Limb (tissue), 2 donors: ENCODE results near the gene PLA2G3.
"Not testable (repeated sequence)": the region's sequence is repeated elsewhere in the genome, so short reads cannot be mapped to it uniquely, and the experiment has no call there.

ENCODE experiments used
- DNase-seq, 2 donors: peaks; one replicate each; pipeline ENCODE4 v3.0.0-alpha.2; 2016; ENCODE audit errors: extremely low spot score in 2 of 2

The PLA2G3 gene, protein sequence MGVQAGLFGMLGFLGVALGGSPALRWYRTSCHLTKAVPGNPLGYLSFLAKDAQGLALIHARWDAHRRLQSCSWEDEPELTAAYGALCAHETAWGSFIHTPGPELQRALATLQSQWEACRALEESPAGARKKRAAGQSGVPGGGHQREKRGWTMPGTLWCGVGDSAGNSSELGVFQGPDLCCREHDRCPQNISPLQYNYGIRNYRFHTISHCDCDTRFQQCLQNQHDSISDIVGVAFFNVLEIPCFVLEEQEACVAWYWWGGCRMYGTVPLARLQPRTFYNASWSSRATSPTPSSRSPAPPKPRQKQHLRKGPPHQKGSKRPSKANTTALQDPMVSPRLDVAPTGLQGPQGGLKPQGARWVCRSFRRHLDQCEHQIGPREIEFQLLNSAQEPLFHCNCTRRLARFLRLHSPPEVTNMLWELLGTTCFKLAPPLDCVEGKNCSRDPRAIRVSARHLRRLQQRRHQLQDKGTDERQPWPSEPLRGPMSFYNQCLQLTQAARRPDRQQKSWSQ

DNA sequence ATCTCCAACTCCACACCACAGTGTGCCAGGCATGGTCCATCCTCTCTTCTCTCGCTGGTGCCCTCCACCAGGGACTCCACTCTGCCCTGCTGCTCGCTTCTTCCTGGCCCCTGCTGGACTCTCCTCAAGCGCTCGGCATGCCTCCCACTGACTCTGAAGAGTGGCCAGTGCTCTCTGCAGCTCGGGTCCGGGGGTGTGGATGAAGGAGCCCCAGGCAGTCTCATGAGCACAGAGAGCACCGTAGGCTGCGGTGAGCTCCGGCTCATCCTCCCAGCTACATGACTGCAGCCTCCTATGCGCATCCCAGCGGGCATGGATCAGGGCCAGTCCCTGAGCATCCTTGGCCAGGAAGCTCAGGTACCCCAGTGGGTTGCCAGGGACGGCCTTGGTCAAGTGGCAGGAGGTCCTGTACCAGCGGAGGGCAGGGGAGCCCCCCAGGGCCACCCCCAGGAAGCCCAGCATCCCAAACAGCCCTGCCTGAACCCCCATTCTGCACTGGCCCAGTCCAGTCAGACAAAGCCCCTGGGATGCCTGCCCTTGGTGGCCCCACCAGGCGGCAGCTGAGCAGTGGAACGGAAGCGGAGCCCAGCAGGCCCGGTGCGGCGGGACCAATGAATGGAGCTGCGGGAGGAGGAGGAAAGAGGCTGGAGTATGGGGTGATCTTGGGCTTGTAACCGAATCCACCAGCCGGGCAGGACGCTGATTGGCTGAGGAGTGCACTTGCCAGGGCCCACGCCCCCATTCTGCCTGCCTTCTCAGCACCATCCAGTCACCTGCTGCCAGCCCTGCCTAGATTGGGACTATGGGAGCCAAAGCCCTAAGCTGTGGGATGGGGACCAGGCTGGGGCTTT is at the start of gene PLA2G3:
TSS of gene PLA2G3 (minus strand) at position 643 of the 851 bp plus-strand sequence. CDS start at position 489, 154 bp downstream.
- peak; percentile 13 to 48 for DNase-seq

DNA sequence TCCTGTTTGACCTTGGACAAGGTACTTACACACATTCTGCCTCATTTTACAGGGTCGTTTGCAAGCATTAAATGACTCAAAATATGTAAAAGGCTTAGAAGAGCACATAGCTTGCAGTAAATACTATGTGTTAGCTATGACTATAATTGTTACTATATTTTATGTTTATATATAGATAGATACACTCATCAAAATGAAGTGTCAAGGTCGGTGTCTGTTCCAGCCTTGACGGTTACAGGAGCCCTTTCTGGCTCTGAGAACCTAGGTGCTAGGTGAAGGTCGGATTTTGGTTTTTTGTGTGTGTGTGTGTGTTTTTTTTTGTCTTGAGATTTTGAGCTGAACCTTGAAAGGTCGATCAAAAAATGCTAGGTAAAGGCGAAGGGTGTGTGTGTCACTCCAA is 47.3 kb upstream of the PLA2G3 start:
- DNase-seq: no peak

DNA sequence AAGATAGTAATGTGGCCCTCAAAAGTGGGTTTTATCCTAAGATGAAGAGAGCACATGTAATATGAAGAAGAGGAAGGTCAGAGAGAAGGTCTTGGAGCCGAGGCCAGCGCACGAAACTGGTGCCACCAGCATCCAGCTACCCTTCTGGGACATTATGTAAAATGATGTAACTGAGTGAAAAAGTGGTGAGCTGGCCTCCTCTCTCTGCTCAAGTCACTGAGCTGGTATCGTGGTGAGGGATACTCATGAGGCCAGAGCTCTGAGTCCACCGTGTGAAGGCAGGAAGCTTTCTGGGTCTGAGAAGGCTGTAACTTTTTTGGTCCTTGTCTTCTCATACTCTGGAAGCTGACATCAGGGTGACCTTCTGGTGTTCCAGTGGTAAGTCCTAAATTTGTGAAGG is 44.7 kb upstream of the PLA2G3 start:
- no peak for DNase-seq

DNA sequence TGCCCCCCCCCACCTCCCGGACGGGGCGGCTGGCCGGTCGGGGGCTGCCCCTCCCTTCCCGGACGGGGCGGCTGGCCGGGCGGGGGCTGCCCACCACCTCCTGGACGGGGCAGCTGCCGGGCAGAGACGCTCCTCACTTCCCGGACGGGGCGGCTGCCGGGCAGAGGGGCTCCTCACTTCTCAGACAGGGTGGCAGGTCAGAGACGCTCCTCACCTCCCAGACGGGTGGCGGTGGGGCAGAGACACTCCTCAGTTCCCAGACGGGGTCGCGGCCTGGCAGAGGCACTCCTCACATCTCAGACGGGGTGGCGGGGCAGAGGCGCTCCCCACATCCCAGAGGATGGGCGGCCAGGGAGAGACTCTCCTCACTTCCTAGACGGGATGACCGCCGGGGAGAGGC is 43.7 kb upstream of the PLA2G3 start:
- DNase-seq: no peak

DNA sequence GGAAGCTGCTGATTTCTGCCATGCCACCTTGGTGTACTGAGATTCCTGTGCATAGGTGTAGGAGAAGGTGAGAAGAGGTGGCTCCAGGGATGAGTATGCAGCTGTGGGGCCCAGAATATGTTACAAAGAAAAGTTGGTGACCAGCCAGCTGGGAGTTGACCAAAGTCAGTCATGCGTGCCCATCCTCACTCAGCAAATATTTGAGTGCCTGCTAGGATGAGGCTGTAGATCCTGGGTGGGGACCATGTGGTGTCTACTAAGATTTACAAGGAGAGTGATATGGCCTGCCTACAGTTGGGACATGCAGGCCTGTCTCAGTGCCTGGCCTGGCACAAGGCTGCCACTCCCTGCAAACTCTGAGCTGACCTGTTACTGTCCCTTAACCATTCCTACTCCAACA is 39.0 kb upstream of the PLA2G3 start:
- no peak for DNase-seq

DNA sequence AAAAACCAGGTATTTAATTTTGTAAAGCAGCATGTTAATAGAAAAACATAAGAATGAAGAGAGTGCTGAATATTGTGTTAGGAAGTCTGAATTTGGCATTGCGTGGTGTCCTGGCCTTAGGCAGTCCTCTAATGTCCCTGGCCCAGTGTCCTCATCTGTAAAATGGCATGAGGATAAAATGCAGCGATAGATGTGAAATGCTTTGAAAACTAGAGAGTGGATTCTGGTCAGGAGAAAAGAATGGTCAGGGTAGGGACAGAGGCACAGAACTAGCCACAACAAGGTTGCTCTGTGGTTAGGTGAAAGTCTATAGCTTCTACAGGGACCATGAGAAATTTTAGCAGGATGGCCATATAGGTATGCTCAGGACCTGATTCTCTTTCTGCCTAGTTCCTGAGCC is 38.6 kb upstream of the PLA2G3 start:
- DNase-seq: no peak

DNA sequence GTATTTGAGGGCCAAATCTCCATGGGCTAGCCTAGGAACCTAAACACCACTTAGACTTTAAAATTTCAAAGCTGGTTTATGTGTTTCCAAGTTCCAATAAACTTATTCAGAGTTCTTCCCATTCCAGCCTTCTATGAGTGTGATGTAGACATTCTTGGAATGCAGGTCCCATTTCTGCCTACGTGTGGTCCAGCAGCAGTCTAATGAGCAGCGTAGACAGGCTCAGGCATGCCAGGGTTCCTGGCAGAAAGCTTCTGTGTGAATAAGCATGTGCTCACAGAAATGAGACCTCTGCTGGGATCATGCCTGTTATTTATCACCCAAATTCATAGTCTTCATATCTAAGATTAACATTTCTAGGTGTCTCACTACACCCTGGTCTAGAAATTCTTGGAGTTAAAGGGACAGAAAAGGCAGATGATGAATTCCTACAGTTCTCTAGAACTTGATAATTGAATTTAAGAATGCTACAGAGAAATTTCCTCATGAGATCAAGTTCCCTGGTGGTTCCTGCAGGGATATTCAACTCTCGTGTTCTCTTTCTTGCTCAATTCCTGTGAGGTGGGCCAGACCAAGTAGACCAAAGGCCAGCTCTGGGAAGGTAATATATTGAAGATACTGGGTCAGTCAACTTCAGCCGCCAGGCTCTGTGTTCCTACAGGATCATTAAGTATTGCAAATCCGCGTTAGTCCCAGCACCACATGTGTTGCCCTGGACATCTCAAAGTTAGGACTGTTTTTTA is 37.3 kb upstream of the PLA2G3 start:
- no peak for DNase-seq

DNA sequence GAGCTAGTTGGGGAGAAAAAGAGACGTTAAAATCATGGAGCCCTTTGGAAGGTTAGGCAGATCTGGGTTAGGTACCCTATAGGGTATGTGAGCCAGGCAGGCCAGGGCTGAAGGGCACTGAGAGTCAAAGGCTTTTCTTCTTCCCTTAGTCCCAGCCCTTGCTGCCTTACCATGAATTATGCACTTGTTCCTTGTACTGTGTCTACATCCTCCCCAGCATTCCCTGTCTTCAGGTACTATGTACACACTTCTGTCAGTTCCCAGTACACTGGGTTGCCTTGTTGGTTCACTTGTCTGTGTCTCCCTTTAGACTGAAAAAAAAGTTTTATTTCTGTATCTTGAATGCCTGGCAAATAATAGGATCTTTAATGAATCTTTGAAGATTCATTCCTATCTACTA is 36.6 kb upstream of the PLA2G3 start:
- DNase-seq: no peak

DNA sequence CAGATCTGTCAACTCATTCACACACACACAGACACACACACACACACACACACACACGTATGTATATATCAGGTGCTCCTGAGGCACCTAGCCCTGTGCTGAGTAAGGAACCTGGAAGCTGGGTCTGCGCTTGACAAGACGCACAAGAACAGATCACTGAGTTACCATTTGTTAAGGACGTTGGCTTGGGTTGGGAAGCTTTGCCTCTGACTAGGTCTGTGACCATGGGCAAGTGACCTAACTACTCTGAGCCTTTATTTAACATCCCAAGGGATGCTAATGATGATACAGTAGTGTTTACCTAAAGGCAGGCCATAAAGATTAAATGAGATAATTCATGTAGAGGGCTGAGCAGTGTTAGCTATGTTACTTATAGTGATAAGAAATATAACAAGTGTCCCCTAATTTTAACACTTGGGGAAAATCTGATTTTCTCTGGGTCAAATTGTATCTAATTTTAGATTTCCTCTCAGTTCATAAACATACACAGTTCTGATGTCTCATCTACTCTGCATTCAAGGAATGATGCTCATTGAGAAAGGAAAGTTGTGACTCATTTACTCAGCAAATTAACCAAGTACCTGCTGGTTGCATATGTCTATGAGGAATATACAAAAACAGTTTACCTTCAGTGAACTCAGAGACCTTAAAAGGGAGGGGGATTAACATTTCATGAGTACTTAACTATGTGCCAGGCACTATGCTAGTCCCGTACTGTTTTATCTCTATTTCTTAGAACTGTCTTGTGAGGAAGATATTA is 33.3 kb upstream of the PLA2G3 start:
- no peak for DNase-seq

DNA sequence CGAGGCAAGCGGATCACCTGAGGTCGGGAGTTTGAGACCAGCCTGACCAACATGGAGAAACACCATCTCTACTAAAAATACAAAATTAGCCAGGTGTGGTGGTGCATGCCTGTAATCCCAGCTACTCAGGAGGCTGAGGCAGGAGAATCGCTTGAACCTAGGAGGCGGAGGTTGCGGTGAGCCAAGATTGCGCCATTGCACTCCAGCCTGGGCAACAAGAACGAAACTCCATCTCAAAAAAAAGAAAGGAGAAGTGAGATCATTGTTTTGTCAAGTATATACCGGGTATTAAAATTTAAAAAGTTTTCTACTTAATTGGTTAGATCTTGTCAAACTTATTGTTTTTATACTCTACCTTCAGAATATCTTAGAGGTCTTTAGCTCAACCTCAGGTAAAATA is 31.4 kb upstream of the PLA2G3 start:
- DNase-seq: not testable (repeated sequence)

DNA sequence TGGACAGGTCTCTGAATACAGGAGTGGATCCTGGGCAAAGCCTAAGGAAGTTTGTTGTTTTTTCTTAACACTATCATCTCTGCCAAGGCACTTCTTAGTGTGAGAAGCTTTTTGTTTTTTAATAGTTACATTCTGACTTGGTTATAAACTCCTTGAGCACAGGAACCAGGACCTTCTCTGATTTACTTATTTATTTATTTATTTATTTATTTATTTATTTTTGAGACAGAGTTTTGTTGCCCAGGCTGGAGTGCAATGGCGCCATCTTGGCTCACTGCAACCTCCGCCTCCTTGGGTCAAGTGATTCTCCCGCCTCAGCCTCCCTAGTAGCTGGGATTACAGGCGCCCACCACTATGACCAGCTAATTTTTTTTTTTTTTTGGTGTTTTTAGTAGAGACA is 30.7 kb upstream of the PLA2G3 start:
- DNase-seq: no peak

DNA sequence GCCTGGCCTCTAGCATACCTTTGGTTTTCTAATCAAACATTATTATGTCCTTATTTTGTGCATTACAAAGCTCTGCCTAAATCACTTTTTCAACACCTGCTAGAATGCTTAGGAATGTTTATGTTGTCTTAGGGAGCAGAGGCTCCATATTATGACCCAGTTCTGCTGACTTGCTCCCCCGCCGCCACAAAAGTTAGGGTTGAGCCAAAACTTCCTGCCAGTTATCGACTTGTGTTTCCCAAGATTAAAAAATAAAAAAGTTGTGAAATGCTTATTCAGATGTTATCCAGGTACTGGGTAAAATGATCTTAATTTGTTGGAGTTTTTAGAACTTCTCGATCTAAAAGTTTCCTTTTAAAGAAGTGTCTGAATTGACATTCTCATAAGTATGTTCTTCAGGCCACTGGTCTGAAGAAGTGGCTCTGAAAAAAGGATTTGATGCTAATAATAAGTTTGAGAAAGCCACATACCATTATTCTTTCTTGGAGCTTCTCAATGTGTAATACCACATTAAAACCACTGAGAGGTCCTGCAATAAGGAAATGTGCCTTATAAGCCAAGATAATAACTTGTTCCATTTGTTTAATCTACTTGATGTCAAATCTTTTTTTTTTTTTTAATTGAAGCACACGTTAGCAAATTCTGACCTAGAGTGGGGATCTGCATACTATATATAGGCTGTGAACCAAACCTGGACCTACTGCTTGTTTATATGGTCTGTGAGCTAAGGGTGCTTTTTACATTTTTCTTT is 21.9 kb upstream of the PLA2G3 start:
- no peak for DNase-seq

DNA sequence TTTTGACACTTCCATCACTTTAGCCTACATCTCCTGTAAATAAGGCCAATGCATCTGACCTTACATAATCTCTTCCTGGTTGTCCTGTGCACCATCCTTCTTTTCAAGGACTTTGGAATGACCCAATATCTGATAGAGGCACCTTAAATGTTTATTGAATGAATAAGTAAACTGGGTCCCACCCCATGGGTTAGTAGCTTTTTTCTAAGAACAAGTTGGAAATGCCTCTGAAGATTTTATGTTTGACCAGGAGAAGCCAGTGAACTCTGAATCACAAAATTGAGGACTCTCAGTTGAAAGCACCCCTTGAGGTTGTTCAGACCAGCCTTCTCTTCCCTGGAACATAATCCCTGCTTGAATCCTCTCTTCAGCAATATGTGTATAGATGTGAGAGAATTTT is 21.1 kb upstream of the PLA2G3 start:
- no peak for DNase-seq

DNA sequence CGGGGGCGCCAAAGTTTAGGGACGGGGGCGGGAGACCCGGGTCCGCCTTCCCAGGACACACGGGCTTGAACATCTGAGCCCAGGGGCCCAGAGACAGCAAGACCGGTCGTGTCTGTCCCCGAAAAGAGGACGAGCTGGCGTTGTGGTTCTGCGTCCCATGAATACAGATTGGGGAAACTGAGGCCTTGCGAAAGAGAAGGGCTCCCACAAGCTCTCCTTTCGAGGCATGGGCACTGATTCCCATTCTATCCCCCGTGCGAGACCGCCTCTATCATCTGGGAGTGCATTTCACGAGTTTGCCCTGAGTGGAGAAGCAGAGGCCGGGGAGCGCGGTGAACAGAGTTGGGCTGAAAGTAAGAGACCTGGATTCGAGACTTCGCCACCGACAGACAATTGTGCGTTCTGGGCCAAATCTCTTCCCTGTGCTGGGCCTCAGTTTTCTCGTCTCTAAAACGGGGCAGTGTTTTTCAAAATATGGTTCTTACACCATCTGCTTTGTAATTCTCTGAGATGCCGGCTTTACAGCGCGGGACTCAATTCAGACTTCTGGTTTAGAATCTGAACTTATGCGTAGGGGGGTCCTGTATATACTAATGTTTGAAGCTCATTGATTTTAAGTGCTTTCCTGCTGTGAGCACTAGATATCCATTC is 20.1 kb upstream of the PLA2G3 start:
- no peak for DNase-seq

DNA sequence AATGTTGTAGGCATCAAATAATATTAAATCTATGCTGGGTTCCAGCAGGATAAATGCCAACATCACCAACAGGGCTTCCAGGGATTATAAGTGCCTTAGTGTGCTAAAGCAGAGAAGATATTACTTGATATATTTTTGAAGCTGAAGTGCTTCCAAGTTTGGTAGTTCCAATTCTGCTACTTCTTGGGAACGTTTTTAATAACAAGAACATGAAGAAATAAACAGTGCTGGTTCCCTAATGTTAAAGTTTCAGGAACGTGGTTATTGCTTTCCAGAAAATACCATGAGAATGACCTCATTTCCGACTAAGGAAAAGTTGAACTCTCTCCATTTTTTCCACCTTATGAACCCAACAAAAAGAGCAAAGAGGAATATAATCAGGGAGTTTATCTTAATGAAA is 15.1 kb upstream of the PLA2G3 start:
- DNase-seq: peak in 1 of 2 donors; percentile 40

DNA sequence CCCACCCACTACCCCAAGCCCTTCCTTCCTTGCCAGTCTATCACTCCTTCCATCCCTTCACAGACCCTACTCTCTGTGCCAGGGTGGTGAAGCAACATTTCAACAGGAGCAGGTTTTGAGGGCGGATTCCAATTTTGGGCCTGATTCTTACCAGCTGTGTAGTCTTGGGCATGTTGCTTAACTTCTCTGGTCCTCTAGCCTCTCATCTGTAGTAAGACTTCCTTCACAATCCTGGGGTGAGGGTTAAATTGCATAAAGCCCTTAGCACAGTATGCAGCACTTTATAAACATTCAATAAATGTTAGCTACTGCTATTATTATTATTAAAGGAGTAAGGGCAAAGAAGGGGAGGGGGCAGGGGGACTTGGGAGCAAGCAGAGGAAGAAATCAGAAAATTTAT is 14.7 kb upstream of the PLA2G3 start:
- no peak for DNase-seq

DNA sequence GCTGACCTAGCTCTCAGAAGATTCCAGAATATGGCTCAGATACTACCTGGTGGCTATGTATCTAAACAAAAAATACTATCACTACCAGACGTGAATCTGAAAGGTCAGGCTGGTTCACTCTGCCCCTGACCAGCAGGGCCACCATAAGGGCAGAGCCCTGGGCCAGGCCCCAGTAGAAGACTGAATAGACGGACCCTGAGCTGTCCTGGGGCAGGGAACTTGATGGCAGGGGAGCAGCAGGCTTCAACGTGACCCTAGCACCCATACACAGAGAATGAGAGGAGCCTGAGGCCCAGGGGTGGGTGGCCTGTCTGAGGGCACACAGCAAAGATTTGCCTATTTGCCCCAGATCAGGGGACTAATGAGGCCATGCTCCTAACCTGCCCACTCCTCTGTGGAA is 13.0 kb upstream of the PLA2G3 start:
- DNase-seq: no peak

DNA sequence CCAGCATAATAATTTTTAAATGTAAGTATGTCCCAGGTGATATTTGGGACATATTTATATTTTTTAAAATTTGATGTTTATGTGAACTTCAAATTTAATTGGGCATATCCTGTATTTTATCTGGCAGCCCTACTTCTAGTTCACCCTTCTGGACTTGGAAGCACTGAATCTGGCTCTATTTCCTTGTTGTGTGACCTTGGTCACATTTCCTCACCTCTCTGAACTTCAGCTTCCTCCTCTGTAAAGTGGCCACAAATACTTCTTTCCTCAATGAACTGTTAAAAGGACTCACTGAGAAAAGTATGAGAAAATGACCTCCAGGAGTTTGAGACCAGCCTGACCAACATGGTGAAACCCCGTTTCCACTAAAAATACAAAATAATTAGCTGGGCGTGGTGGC is 11.6 kb upstream of the PLA2G3 start:
- no peak for DNase-seq

DNA sequence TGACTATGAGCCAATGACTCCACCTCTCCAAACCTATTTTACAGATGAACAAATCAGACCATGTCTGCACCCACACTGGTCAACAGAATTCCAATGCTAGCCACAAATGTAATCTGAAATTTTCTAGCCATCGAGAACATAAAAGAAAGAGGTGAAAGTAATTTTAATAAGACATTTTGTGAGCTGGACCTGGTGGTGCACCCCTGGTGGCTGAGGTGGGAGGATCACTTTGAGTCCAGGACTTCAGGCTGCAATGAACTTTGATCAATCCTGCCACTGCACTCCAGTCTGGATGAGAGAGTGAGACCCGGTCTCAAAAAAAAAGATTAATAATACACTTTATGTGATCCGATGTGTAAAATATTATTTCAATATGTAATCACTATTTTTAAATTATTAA is 10.3 kb upstream of the PLA2G3 start:
- no peak for DNase-seq
